ENCODE data around the gene HNRNPA0.

Gene HNRNPA0

GRCh38 chr5:137705106-137705505, 49.1 kb downstream of the HNRNPA0 start:
- TF ChIP-seq, protein P1, sequence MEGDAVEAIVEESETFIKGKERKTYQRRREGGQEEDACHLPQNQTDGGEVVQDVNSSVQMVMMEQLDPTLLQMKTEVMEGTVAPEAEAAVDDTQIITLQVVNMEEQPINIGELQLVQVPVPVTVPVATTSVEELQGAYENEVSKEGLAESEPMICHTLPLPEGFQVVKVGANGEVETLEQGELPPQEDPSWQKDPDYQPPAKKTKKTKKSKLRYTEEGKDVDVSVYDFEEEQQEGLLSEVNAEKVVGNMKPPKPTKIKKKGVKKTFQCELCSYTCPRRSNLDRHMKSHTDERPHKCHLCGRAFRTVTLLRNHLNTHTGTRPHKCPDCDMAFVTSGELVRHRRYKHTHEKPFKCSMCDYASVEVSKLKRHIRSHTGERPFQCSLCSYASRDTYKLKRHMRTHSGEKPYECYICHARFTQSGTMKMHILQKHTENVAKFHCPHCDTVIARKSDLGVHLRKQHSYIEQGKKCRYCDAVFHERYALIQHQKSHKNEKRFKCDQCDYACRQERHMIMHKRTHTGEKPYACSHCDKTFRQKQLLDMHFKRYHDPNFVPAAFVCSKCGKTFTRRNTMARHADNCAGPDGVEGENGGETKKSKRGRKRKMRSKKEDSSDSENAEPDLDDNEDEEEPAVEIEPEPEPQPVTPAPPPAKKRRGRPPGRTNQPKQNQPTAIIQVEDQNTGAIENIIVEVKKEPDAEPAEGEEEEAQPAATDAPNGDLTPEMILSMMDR (IDR thresholded peaks at IDR 0.05; ENCODE audit: insufficient read depth, low read length, missing control alignments) = no peak
- CTCF ChIA-PET = no interaction called here
- DNase-seq (ENCODE audit: low read depth, low spot score) = no peak
- no peak overlapping the region for H3K4me3 ChIP-seq (ENCODE audit: low read depth, low read length)
- POLR2A ChIA-PET = no interaction called here

DNA sequence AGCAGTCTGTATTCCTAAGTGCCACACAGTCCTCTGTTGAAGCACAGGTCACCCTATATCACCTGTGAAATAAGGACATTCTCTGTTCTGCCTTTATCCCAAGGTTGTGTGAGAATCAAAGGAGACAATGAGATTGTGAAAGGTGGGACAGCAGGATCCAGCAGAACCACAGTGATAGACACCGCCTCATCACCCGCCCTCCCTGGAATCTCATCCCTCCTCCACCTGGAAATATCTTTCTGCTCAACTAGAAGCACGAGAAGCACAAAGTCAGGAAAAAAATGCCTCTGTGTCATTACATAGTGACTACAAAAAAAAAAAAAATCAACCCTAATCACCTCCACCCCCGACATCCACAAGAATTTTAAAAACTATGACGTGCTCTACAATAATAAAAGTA, 50.6 kb downstream of the HNRNPA0 start:
- ChIA-PET POLR2A (no interaction called here), CTCF (no interaction called here)
- TF ChIP-seq, protein P1 (IDR thresholded peaks at IDR 0.05; ENCODE audit: insufficient read depth, low read length, missing control alignments) = no peak

DNA sequence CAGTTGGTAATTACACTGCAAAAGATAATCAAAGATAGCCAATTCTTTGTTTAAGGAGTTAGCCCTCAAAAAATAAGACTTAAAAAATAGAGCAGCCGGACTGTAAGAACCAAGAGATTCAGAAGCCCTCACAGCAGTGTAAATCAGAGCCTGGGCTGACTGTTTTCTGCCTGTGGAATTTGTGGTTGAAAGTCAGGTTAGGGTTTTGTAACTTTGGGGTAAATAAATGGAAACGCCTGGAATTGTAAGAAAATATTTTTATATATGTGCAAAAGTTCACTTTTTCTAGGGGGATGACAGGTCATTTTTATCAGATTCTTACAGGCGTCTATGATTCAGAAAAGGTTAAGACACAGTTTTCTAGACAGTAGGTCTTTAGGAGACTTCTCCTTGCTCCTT, 53.9 kb downstream of the HNRNPA0 start:
- ChIA-PET CTCF (interaction anchor here (1.5 to 3.8 kb wide), 2 partner anchors 22 to 40 kb away, joined by 3 to 16 read pairs; no protein-coding TSS in a partner anchor), POLR2A (interaction anchor here (0.6 kb wide), 1 partner anchor 26 kb away, joined by 3 read pairs; no protein-coding TSS in a partner anchor)
- TF ChIP-seq, protein P1 (IDR thresholded peaks at IDR 0.05; ENCODE audit: insufficient read depth, low read length, missing control alignments) = no peak
- H3K4me3 ChIP-seq (ENCODE audit: low read depth, low read length) = no peak overlapping the region
- no peak for DNase-seq (ENCODE audit: low read depth, low spot score)

More for the DNA sequence above, 50.6 kb downstream of the HNRNPA0 start:
- no peak overlapping the region for H3K4me3 ChIP-seq (ENCODE audit: low read depth, low read length)
- no peak for DNase-seq (ENCODE audit: low read depth, low spot score)

- no peak overlapping the region for H3K4me3 ChIP-seq (ENCODE audit: low read depth, low read length)
- ChIA-PET POLR2A (interaction anchor here (0.6 kb wide), 1 partner anchor 26 kb away, joined by 3 read pairs; no protein-coding TSS in a partner anchor), CTCF (interaction anchor here (1.4 to 3.8 kb wide), 3 partner anchors 22 to 51 kb away, joined by 3 to 16 read pairs (median 3); no protein-coding TSS in a partner anchor)
- TF ChIP-seq, protein P1 (IDR thresholded peaks at IDR 0.05; ENCODE audit: insufficient read depth, low read length, missing control alignments) = no peak
- DNase-seq (ENCODE audit: low read depth, low spot score) = no peak
Measured at GRCh38 chr5:137699336-137700281, 54.6 kb downstream of the HNRNPA0 start.

- TF ChIP-seq, protein P1 (IDR thresholded peaks at IDR 0.05; ENCODE audit: insufficient read depth, low read length, missing control alignments) = no peak
- DNase-seq (ENCODE audit: low read depth, low spot score) = no peak
- POLR2A ChIA-PET = no interaction called here
- H3K4me3 ChIP-seq (ENCODE audit: low read depth, low read length) = no peak overlapping the region
- CTCF ChIA-PET = interaction anchor here (0.8 to 1.5 kb wide), 5 partner anchors 15 to 55 kb away, joined by 3 to 4 read pairs (median 3); no protein-coding TSS in a partner anchor
Measured at GRCh38 chr5:137696481-137696880, 57.7 kb downstream of the HNRNPA0 start.

Data from AG04449 (cell line).